ENCODE results near the gene MIEN1.
"Not testable (repeated sequence)": the region's sequence is repeated elsewhere in the genome, so short reads cannot be mapped to it uniquely, and the experiment has no call there.

Gene MIEN1, protein sequence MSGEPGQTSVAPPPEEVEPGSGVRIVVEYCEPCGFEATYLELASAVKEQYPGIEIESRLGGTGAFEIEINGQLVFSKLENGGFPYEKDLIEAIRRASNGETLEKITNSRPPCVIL

GRCh38 chr17:39730095-39730921, at the start of gene MIEN1:
Gene MIEN1, minus strand, starts transcription at chr17:39730532. Its CDS starts 37 bp downstream, at chr17:39730495.
- peak; percentile 53 for DNase-seq

- DNase-seq, result no peak
These were observed 47.4 kb upstream of the MIEN1 start for GRCh38 chr17:39777534-39778365.

- no peak for DNase-seq
These were observed 45.9 kb upstream of the MIEN1 start for GRCh38 chr17:39776252-39776651.

DNA sequence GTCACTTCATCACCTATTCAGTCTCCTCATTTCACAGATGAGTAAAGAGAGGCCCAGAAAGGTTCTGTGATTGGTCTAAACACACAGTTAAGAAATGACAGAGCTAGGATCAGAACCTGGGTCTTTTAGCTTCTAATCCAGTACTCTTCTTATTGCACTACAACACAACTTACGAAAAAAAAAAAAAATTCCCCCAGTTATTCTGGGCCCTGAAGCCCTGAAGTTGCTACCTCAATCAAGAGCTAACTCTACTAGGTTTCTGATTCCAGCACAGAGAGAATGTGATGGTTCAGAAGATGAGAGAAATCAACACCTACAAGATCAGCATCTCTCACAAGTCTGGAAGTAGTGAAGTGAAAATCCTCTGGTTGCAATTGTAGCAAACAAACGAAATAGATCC, 44.7 kb upstream of the MIEN1 start:
- no peak for DNase-seq

GRCh38 chr17:39774047-39774446, 43.7 kb upstream of the MIEN1 start:
- DNase-seq, result no peak

DNA sequence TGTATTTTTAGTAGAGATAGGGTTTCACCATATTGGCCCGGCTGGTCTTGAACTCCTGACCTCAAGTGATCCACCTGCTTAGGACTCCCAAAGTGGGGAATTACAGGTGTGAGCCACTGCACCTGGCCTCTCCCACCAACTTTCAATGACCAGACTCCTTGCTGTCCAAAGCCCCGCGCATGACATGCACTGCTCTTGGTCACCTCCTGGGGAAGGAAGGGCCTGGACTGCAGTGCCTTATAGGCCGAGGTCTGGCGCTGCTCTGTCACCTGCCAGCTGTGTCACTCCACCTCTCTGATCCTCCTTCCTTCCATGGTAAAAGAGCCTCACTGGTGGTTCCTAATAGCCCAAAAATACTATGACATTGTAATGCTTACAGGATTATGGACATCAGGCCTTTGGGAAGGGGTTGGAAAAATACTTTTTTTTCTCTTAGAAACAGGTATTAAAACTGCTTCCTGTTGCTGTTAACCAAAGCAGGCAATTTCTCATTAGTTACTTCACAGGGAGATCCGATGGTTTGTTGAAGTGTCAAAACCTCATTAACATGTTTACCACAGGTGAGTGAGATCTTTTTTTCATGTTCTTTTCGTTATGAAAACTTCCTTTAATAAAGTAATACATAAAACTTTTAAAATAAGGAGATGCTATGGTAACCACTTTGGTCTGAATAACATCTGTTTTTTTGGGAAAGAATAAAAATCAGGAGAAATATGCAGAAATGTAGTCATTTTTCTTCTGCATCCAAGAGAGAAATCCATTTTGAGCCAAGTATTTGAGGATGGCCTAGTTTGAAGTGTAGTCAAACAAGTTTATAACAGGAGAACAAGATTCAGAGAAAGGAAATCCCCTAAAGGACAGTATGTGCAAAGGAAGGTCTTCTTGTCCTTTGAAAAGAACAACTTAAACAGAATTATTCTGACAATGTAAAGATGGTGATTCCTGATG, 42.9 kb upstream of the MIEN1 start:
- no peak for DNase-seq

- DNase-seq, result no peak
These were observed 42.1 kb upstream of the MIEN1 start for GRCh38 chr17:39772415-39772814.

GRCh38 chr17:39769974-39770587, 39.7 kb upstream of the MIEN1 start:
- peak; percentile 53 for DNase-seq

DNA sequence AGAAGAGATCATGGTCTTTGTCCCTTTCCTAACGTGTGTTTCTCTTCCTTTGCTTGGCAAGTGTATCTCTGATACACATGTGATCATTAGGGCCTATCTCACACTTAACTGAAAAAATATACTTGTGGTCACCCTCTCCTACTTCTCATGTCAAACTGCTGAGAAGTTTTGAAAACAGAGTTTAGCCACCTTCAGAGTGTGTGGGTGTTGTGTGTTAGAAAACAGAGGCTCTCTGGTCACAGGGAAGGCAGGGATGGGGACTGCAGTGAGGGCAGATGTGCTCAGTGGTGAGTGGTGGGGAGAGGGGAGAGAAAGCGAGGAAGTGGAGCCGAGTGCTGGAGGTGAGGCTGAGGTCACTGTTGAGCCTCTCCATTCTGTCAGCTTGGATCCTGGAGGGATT, 36.8 kb upstream of the MIEN1 start:
- no peak for DNase-seq

GRCh38 chr17:39765766-39766165, 35.4 kb upstream of the MIEN1 start:
- no peak for DNase-seq

GRCh38 chr17:39765175-39765574, 34.8 kb upstream of the MIEN1 start:
- no peak for DNase-seq

GRCh38 chr17:39764171-39764570, 33.8 kb upstream of the MIEN1 start:
- not testable (repeated sequence) for DNase-seq

DNA sequence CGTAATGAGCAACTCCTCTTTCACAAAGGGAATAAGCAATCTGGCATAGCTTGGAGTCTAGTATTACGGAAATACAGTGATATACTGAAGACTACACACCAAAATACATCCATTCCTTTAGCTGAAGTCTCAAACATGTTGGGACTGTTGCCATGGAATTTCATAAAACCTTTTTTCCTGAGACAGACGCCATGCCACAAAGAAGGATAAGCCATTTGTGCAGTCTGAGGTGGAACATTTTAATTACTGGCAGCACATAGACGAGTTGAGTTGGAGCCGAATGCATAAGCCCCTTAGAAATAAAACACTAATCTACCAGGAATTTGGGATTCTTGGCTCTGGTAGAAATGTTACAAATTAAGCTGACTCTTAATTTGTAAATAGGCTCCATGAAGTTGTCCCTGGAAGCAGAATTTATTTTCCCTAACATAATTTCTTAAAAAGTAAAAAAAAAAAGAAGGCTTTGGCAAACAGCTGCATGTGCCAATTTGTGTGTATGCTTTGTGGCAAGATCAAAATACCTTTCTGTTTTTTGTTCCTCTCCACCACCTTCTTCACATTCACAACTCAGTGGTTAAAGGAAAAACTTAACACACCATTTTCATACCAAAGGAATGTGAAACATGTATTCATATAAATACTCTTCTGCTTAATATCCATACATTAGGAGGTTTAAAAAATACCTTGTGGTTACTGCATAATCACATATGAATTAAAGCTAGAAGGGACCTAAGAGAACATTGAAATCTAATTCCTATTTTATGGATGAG, 32.9 kb upstream of the MIEN1 start:
- DNase-seq, result no peak

- no peak for DNase-seq
These were observed 31.6 kb upstream of the MIEN1 start for GRCh38 chr17:39761861-39762496.

- DNase-seq, result no peak
These were observed 28.9 kb upstream of the MIEN1 start for GRCh38 chr17:39759204-39759603.

DNA sequence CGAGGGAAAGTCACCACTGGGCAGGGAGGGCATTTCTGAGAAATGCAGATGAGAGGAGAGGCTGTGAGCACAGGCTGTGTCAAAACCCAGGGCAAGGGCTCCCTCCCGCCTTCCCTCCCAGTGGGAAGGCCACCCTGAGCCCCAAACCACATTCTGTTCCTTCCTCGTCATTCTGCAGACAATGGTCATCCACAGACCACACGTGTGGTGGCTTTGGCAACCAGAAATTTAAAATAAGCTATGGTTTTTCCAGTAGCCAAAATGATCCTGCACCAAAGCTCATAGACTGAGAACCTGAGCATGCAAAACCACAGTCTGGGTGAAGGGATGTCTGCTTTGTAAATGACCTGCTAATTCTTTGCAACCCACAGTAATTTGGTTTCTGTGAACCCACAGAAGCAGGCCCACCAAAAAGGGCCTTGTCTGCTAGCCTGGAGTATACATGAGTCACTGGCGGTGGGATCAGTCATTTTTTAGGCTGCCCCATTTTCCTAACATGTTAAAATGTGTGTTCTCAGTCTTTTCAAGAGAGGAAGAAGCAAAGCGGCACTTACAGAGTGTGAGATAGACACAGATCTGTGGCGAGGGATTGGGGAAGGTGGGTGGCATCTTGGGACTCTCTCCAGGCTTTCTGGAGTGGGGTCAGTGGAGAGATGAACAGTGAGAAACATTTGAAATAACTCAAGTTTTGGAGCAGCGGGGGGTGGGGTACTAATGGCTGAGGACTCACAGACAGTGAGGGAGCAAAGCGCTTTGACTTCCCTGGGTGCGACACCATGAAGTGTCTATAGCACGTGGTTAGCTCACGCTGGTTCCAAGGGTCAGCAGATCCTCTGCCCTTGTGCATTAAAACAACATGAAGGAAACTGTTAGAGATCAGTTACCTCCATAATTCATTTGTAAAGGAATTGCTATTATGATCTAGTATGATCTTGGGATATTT, 27.9 kb upstream of the MIEN1 start:
- no peak for DNase-seq

GRCh38 chr17:39757176-39757662, 26.9 kb upstream of the MIEN1 start:
- DNase-seq, result no peak

- no peak for DNase-seq
These were observed 26.2 kb upstream of the MIEN1 start for GRCh38 chr17:39756380-39757079.
